AG10803 (cell line): ENCODE results near the gene SLC16A2.
"Not testable (repeated sequence)": the region's sequence is repeated elsewhere in the genome, so short reads cannot be mapped to it uniquely, and the experiment has no call there.

Source experiments
- DNase-seq: peaks from one replicate; pipeline ENCODE4 v3.0.0; 2010; ENCODE audit warnings: low read depth
- H3K4me3 ChIP-seq: 2 replicates; pipeline ENCODE4 v1.5.1; 2011; ENCODE audit warnings: mild to moderate bottlenecking, low read length, control low read depth
- TF ChIP-seq, protein P1 (sequence below): conservative IDR thresholded peaks from 2 replicates; pipeline ENCODE4 v1.5.1; 2011; ENCODE audit warnings: mild to moderate bottlenecking, low read length, control low read depth, inconsistent platforms

Gene SLC16A2

DNA sequence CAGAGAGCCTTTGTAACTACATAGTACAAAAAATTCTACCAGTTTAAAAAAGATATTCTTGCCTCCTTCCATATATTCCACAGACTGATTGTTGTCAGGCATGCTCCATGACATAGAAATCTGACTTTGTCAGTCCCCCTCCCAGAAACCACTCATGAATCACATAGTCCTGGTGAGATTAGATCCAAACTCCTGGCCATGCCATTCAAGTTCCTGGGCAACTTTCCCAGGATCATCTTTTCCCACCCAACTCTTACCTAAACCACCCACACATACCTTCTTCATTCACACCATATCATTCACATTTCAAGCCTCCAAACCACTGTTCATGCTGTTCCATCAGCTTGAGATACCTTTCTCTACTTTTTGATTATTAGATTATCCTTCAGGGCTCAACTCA, 46.4 kb downstream of the SLC16A2 start:
- TF ChIP-seq, protein P1, sequence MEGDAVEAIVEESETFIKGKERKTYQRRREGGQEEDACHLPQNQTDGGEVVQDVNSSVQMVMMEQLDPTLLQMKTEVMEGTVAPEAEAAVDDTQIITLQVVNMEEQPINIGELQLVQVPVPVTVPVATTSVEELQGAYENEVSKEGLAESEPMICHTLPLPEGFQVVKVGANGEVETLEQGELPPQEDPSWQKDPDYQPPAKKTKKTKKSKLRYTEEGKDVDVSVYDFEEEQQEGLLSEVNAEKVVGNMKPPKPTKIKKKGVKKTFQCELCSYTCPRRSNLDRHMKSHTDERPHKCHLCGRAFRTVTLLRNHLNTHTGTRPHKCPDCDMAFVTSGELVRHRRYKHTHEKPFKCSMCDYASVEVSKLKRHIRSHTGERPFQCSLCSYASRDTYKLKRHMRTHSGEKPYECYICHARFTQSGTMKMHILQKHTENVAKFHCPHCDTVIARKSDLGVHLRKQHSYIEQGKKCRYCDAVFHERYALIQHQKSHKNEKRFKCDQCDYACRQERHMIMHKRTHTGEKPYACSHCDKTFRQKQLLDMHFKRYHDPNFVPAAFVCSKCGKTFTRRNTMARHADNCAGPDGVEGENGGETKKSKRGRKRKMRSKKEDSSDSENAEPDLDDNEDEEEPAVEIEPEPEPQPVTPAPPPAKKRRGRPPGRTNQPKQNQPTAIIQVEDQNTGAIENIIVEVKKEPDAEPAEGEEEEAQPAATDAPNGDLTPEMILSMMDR: no peak
- no peak overlapping the region for H3K4me3 ChIP-seq
- DNase-seq: no peak

DNA sequence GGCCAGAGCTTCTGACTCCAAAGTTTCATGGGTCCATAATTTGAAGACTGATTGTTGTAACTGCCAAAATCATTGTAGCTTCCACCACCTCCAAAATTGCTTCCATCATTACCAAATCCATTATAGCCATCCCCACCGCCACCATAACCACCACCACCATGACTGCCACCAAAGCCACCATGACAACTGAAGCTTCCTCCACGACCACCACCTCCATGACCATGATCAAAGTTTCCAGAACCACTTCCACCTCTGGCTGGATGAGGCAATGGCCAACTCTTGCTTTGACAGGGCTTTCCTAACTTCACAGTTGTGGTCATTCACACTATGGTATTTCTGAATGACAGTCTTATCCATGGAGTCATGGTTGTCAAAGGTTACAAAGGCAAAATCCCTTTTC, 51.8 kb downstream of the SLC16A2 start:
- H3K4me3 ChIP-seq, DNase-seq: not testable (repeated sequence)

DNA sequence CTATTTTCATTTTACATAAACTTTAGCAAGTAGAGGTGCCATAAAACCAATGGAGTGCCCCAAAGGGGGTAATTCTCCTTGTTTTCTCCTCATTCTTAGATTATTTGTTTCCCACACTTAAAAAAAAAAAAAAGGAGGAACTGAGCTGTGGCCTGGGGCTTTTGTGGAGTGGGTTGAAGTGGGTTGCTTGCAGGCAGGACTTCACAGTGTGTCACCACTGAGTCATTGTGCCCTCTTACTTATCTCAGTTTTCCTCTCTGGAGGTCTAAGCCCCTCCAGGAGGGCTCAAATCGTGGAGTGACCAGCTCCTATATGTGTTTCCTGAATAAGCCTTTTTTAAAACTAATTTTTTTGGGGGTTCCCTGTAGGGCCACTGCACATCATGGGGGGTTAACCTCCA, 69.0 kb downstream of the SLC16A2 start:
- TF ChIP-seq, protein P1: no peak
- no peak overlapping the region for H3K4me3 ChIP-seq
- DNase-seq: no peak

DNA sequence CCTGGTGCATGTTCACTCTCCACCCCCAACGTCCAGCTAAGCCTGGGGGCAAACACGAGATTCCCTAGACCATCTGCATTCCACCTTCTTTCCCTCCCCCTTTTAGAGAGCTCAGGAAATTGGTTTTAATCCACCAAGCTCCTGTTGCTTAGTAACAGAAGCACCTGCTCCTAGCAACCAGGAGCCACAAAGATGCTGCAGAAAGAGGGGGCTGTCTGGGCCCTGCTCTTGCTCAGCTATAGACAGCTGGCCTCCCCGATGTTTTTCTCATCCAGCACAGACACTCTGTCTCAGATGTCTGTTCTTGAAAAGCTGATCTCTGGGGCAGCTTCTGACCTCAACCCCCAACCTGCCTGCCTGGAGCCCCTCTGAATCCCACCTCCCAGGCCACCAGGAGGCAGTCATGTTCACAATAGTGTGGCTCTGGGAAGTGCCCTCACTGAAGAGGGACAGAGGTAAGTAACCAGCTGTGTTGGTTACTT, 71.5 kb downstream of the SLC16A2 start:
- no peak overlapping the region for H3K4me3 ChIP-seq
- no peak for DNase-seq
- TF ChIP-seq, protein P1: no peak; the same call in 1 of the 2 replicates

DNA sequence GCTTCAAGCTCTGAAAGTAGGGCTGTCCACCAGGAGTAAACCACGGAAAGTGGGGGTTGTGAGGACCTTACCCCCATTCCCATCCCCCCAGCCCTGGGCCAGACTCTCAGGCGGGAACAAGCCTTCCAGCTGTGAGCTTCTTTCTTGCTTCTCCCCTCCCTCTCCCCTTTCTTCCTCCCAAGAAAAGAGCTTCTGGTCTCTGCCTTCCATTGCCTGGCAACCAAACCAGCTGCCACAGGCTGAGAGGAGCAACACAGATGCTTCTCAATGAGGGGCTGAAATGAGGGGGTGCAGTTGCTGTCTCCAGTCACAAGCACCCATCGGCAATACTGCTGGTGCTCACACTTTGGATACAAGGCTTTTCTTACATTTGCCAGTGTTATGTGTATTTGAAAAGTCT, 72.5 kb downstream of the SLC16A2 start:
- DNase-seq: no peak
- no peak overlapping the region for H3K4me3 ChIP-seq
- TF ChIP-seq, protein P1: no peak

DNA sequence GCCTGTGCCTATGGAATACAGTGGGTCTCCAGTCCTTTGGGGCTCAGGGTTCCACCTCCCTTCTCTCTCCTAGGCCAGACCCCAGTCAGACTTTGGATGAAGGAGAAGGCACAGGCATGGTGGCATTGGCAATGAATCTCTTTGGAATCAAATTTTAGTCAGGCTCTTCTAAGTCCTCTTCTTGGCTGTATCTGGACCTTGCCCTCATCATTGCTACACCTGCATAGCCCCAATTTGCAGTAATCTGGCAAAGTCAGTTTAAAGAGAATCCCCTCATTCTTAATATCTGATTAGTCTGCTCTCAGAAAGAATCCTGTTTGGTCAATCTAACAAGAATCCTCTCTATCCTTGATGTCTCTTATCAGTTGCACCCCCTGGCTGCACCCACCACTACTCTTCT, 77.6 kb downstream of the SLC16A2 start:
- no peak overlapping the region for H3K4me3 ChIP-seq
- TF ChIP-seq, protein P1: no peak
- DNase-seq: no peak

DNA sequence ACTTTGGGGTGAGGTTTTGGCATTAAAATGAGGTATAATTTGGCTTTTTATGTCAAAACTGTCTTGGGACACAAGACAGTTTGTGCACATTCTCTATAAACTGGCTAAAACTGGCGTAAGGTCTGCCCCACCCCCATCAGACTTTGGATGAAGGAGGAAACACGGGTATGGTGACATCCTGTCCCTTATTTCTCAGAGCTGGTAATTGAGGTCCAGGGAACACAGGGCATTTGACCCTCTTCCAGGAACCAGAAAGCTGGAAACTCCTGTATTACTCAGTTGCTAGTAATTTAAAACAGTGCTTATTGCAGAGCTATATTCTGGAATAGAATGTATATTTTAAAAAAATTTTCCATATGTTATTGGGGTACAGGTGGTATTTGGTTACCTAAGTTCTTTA, 78.8 kb downstream of the SLC16A2 start:
- TF ChIP-seq, protein P1: no peak
- no peak for DNase-seq
- no peak overlapping the region for H3K4me3 ChIP-seq

DNA sequence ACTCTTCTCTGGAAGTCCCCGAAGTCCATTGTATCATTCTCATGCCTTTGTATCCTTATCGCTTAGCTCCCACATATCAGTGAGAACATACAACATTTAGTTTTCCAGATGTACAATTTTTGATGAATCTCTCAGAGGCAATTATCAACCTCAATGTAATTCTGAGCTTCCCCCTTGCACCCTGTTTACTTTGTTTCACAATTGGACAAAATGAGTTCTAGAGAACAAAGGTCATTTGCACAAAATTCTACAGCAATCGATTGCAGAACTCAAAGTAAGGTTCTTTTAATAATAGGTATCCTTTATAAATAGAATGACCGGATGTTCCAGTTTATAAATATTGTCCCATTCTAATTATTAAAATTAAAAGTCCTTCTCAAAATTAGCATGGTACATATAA, 79.3 kb downstream of the SLC16A2 start:
- DNase-seq: no peak
- TF ChIP-seq, protein P1: no peak

More for the DNA sequence above, 79.3 kb downstream of the SLC16A2 start:
- no peak overlapping the region for H3K4me3 ChIP-seq
